IMR-90 (cell line): ENCODE measurements around the gene KIF1A. TPM values are rescaled to one million over a fixed set of nuclear protein-coding genes. Genes with fewer than 3 reads are reported as not detected.

Source experiments
- ATAC-seq: fragments of 200-7000 bp; cut with Tn5 transposase; 2 replicates; pipeline ENCODE4 v1.9.1; 2020; ENCODE audit warnings: low read depth, mild to moderate bottlenecking, moderate library complexity
- BruUV-seq: library from RNA; stranded (reverse); fragments of 400-500 nt; replicated peaks from 2 replicates; lab custom pipeline; 2021; lab: Mats Ljungman, UMichigan
- CTCF ChIA-PET: fragments of 300-600 bp; formaldehyde crosslinking; extraction: SDS; loops from one replicate; lab custom pipeline; 2021; ENCODE audit warnings: antibody characterized with exemption; lab: Yijun Ruan, JAX
- POLR2A ChIA-PET: fragments of 300-600 bp; sonication (Branson Sonifier 250); formaldehyde crosslinking; loops from one replicate; lab custom pipeline; 2022; ENCODE audit warnings: antibody characterized with exemption; ENCODE audit not compliant: unreplicated experiment; lab: Charles Lee
- DNase-seq: peaks from one replicate; pipeline ENCODE4 v3.0.0; 2013
- H2AFZ ChIP-seq: replicated peaks from 2 replicates; pipeline ENCODE3; 2013; ENCODE audit warnings: low read length, mild to moderate bottlenecking; ENCODE audit not compliant: poor library complexity
- H2AK5ac ChIP-seq: 2 replicates; pipeline ENCODE4 v1.6.1; 2013; ENCODE audit warnings: low read depth, low read length, inconsistent platforms
- H2AK9ac ChIP-seq: replicated peaks from 2 replicates; pipeline ENCODE3; 2013; ENCODE audit warnings: mild to moderate bottlenecking, low read depth, low read length, moderate library complexity; ENCODE audit not compliant: poor library complexity
- H2BK120ac ChIP-seq: 2 replicates; pipeline ENCODE4 v1.6.1; 2013; ENCODE audit warnings: low read depth, low read length, inconsistent platforms
- H2BK15ac ChIP-seq: 3 replicates; pipeline ENCODE4 v1.6.1; 2013; ENCODE audit warnings: low read depth, low read length, inconsistent platforms
- H2BK20ac ChIP-seq: 2 replicates; pipeline ENCODE4 v1.6.1; 2013; ENCODE audit warnings: low read depth, mild to moderate bottlenecking, inconsistent platforms, low read length, moderate library complexity
- H2BK5ac ChIP-seq: 2 replicates; pipeline ENCODE4 v1.6.1; 2013; ENCODE audit warnings: mild to moderate bottlenecking, low read depth, low read length, inconsistent platforms; ENCODE audit not compliant: poor library complexity, severe bottlenecking
- H3K14ac ChIP-seq: replicated peaks from 2 replicates; pipeline ENCODE4 v1.6.1; 2013; ENCODE audit warnings: low read depth, low read length, inconsistent platforms
- H3K18ac ChIP-seq: 2 replicates; pipeline ENCODE4 v1.6.1; 2013; ENCODE audit warnings: low read depth, low read length, control low read depth
- H3K23ac ChIP-seq: 2 replicates; pipeline ENCODE4 v1.6.1; 2013; ENCODE audit warnings: low read depth, low read length, inconsistent platforms
- H3K27ac ChIP-seq: 2 replicates; pipeline ENCODE4 v1.5.1; 2013; ENCODE audit warnings: mild to moderate bottlenecking, control low read depth, low read length; ENCODE audit not compliant: insufficient read depth
- H3K27me3 ChIP-seq: 2 replicates; pipeline ENCODE4 v1.6.1; 2013; ENCODE audit warnings: low read length; ENCODE audit not compliant: control insufficient read depth, insufficient read depth
- H3K36me3 ChIP-seq: 2 replicates; pipeline ENCODE4 v1.6.1; 2013; ENCODE audit warnings: low read length, mixed read lengths; ENCODE audit not compliant: control insufficient read depth, insufficient read depth
- H3K4ac ChIP-seq: 2 replicates; pipeline ENCODE4 v1.6.1; 2013; ENCODE audit warnings: low read depth, low read length, inconsistent platforms
- H3K4me1 ChIP-seq: 2 replicates; pipeline ENCODE4 v1.6.1; 2013; ENCODE audit warnings: low read length, mixed read lengths; ENCODE audit not compliant: control insufficient read depth, insufficient read depth
- H3K4me2 ChIP-seq: 2 replicates; pipeline ENCODE4 v1.6.1; 2013; ENCODE audit warnings: low read depth, mild to moderate bottlenecking, control low read depth, low read length, moderate library complexity
- H3K4me3 ChIP-seq: 2 replicates; pipeline ENCODE4 v1.5.1; 2013; ENCODE audit warnings: low read depth, mild to moderate bottlenecking, control low read depth, low read length, moderate library complexity; ENCODE audit not compliant: insufficient read depth
- H3K56ac ChIP-seq: 2 replicates; pipeline ENCODE4 v1.6.1; 2013; ENCODE audit warnings: low read length, inconsistent platforms; ENCODE audit not compliant: insufficient read depth; ENCODE audit errors: extremely low read depth
- H3K79me1 ChIP-seq, 2 experiments: 2 replicates each; pipeline ENCODE4 v1.6.1; 2013; ENCODE audit warnings: low read length in 2 of 2, inconsistent platforms in 1 of 2, low read depth in 1 of 2
- H3K9ac ChIP-seq: 2 replicates; pipeline ENCODE4 v1.6.1; 2013; ENCODE audit warnings: low read depth, low read length, control low read depth
- H3K9me1 ChIP-seq: 2 replicates; pipeline ENCODE4 v1.6.1; 2013; ENCODE audit warnings: low read length, inconsistent platforms; ENCODE audit not compliant: insufficient read depth
- H3K9me3 ChIP-seq: 2 replicates; pipeline ENCODE4 v1.6.1; 2013; ENCODE audit warnings: low read length; ENCODE audit not compliant: control insufficient read depth, insufficient read depth
- H4K20me1 ChIP-seq: 2 replicates; pipeline ENCODE4 v1.6.1; 2013; ENCODE audit warnings: low read length, inconsistent platforms; ENCODE audit not compliant: insufficient read depth
- H4K5ac ChIP-seq: 2 replicates; pipeline ENCODE4 v1.6.1; 2013; ENCODE audit warnings: mild to moderate bottlenecking, low read depth, low read length, control low read depth
- H4K8ac ChIP-seq, 2 experiments: 2 replicates each; pipeline ENCODE4 v1.6.1; 2013; ENCODE audit warnings: low read depth in 2 of 2, low read length in 2 of 2, control low read depth in 1 of 2, inconsistent platforms in 1 of 2
- H4K91ac ChIP-seq: 2 replicates; pipeline ENCODE4 v1.6.1; 2013; ENCODE audit warnings: low read depth, low read length, inconsistent platforms; ENCODE audit not compliant: insufficient read depth
- BHLHE40 ChIP-seq: fragments of 150-350 bp; IDR thresholded peaks from 2 replicates; pipeline ENCODE4 v1.6.1; 2016; ENCODE audit warnings: mild to moderate bottlenecking, low read depth, low read length
- CEBPB ChIP-seq: IDR thresholded peaks from 2 replicates; pipeline ENCODE4 v1.6.1; 2012; ENCODE audit warnings: low read depth, low read length, improper control_type of control experiment
- FOS ChIP-seq: fragments of 150-350 bp; IDR thresholded peaks from 2 replicates; pipeline ENCODE4 v1.6.1; 2016; ENCODE audit warnings: low read depth, low read length
- MAFK ChIP-seq: IDR thresholded peaks from 2 replicates; pipeline ENCODE4 v1.6.1; 2012; ENCODE audit warnings: low read depth, low read length, improper control_type of control experiment
- MXI1 ChIP-seq: IDR thresholded peaks from 2 replicates; pipeline ENCODE4 v1.6.1; 2012; ENCODE audit warnings: low read depth, mild to moderate bottlenecking, low read length, moderate library complexity, borderline replicate concordance
- NFE2L2 ChIP-seq: fragments of 150-350 bp; IDR thresholded peaks from 2 replicates; pipeline ENCODE4 v1.6.1; 2016; ENCODE audit warnings: low read depth, mild to moderate bottlenecking, low read length
- POLR2A ChIP-seq: IDR thresholded peaks from 2 replicates; pipeline ENCODE4 v1.6.1; 2012; ENCODE audit warnings: mild to moderate bottlenecking, low read depth, low read length
- RAD21 ChIP-seq: IDR thresholded peaks from 2 replicates; pipeline ENCODE4 v1.6.1; 2012; ENCODE audit warnings: low read length, improper control_type of control experiment
- WGBS, 2 experiments: methylation state at CpG; one replicate each; pipeline versions ENCODE4 v1.1.5 to v1.1.7; 2013; ENCODE audit warnings: missing lambda C conversion rate in 2 of 2; ENCODE audit not compliant: insufficient read length in 1 of 2; ENCODE audit errors: extremely low coverage in 2 of 2; 5-methylcytosine and 5-hydroxymethylcytosine counted together
- dilution Hi-C: fragments of 300-500 bp; cut with HindIII; formaldehyde crosslinking; loops from one replicate; pipeline ENCODE4 v1.14.3; 2018; ENCODE audit warnings: low sequenced_read_pairs; ENCODE audit not compliant: unreplicated experiment
- in situ Hi-C: fragments of 300-500 bp; cut with MboI; formaldehyde crosslinking; loops from 3 replicates; pipeline ENCODE4 v1.14.3; 2019; ENCODE audit warnings: low sequenced_read_pairs, inconsistent platforms, mixed read lengths
- intact Hi-C: fragments of 100-400 bp; cut with micrococcal nuclease; formaldehyde crosslinking; loops from 2 replicates; pipeline ENCODE4 v1.10.0; 2022
- polyA plus RNA-seq, 3 experiments: library from polyadenylated mRNA; depleted of rRNA; stranded (reverse); fragments of >200 nt; gene quantifications; 2 replicates each; pipeline ENCODE4 v1.2.3, GENCODE V29; 2012; ENCODE audit warnings: low replicate concordance in 1 of 3
- total RNA-seq: library from RNA; depleted of rRNA; stranded (reverse); fragments of >200 nt; gene quantifications from 2 replicates; pipeline ENCODE4 v1.2.3, GENCODE V29; 2012

KIF1A gene
- total and polyA plus RNA-seq, 2 of the 4 experiments (the other 2 are of a cell fraction), result under 0.01 TPM; not detected in 1

GRCh38 chr2:240672701-240673190 lies 147.3 kb downstream of the KIF1A start:
- Histone ChIP-seq H3K9me3 (no peaks in the 10 kb centered on the region), H3K18ac (no peak overlapping the region), H3K9me1 (no peaks in the 10 kb centered on the region), H3K14ac (no peak overlapping the region), H4K91ac (no peak overlapping the region), H4K8ac (no peak overlapping the region), H2AK9ac (no peak overlapping the region), H3K4me3 (no peak overlapping the region), H3K4ac (no peak overlapping the region), H3K9ac (no peak overlapping the region), H4K5ac (no peak overlapping the region), H2BK120ac (no peak overlapping the region), H2AK5ac (no peak overlapping the region), H3K79me1 (no peaks in the 10 kb centered on the region), H3K4me1 (no peaks in the 10 kb centered on the region), H2AFZ (no peak overlapping the region), H3K23ac (no peak overlapping the region), H2BK15ac (no peak overlapping the region), H3K36me3 (no peaks in the 10 kb centered on the region), H3K27ac (no peak overlapping the region), H3K27me3 (peaks cover 24% of the 10 kb centered on the region), H3K4me2 (no peak overlapping the region), H3K56ac (no peak overlapping the region), H4K20me1 (no peaks in the 10 kb centered on the region), H2BK5ac (no peak overlapping the region), H2BK20ac (no peak overlapping the region)
- in situ Hi-C loops, result no loop called here
- intact Hi-C loops, result no loop called here
- TF ChIP-seq NFE2L2 (no peak), BHLHE40 (no peak), POLR2A (no peak), MAFK (no peak), CEBPB (no peak), RAD21 (no peak), MXI1 (no peak), FOS (no peak)
- ATAC-seq (no peak), DNase-seq (no peak)
- POLR2A ChIA-PET, result no interaction called here
- dilution Hi-C loops, result no loop called here
- no TSS peak for BruUV-seq
- CTCF ChIA-PET, result no interaction called here
- WGBS, 2 experiments, result 12% methylated on average over 29 of the region's 55 CpGs; no CpG with 5 or more reads in 1 of the 2 experiments
